Esophagus muscularis mucosa (tissue), 3 donors: ENCODE measurements around the gene MAGI2.

Experiments
- CTCF ChIP-seq, 3 experiments: fragments of 200-600 bp in 2 of 3; fragments of 450-650 bp in 1 of 3; sonication (generic) in 2 of 3; IDR thresholded peaks; one replicate each; pipeline ENCODE4 v1.5.1; 2017 to 2019; ENCODE audit warnings: antibody characterized with exemption in 3 of 3, mild to moderate bottlenecking in 2 of 3, moderate library complexity in 1 of 3
- POLR2A ChIP-seq: fragments of 450-650 bp; IDR thresholded peaks from one replicate; pipeline ENCODE4 v1.6.1; 2017; ENCODE audit warnings: antibody characterized with exemption, moderate library complexity, mild to moderate bottlenecking, low read depth
- POLR2AphosphoS5 ChIP-seq, 2 donors: sonication (generic); formaldehyde crosslinking; IDR thresholded peaks; one replicate each; pipeline ENCODE4 v1.6.1; 2017; ENCODE audit warnings: antibody characterized with exemption in 2 of 2

GRCh38 chr7:78370936-78371335, 1082.5 kb downstream of the MAGI2 start:
- TF ChIP-seq CTCF (IDR thresholded peaks at IDR 0.05), result no peak
- TF ChIP-seq POLR2AphosphoS5 (IDR thresholded peaks at IDR 0.05), result no peak
- TF ChIP-seq POLR2A, result no peak
